Measurements from ENCODE around the gene SKI. TPM values are rescaled to one million over a fixed set of nuclear protein-coding genes. Genes with fewer than 3 reads are reported as not detected.

SKI gene
- total RNA-seq, 2 donors from 2014 or later = 135 to 138 TPM

DNA sequence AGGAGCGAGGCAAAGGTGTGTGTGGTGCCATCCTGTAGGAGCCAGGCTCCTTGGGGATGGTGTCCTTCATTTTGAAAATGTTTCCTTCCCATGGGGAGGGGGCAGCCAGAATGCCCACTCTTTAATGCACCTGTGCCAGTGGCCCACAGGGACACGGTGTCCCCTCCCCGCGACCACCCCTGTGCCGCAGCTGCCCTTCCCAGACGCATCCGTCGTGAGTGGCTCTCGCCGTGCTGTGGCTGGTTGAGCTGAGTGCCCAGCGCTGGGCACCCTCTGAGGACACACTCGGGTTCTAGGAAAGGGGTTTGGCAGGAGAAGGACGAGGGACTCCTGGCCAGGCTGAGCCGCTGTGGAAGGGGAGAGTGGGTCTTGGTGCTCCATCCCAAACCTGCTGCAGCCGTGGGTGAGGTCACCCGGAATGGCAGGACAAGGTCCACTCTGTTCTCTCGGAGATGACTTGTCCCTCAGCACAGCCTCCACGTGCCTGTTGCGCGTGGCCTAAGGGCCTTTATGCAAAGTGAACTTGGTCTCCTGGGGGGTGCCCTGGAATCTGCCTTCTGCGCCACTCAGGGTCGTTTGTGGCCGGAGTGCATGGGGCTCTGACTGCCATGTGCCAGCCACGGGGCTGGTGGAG, 74.3 kb downstream of the SKI start:
- Histone ChIP-seq H3K36me3 (peaks cover 32% of the 10 kb centered on the region), H3K9me3 (no peaks in the 10 kb centered on the region), H3K4me3 (no peak overlapping the region), H3K27me3 (replicated peaks; ENCODE audit: insufficient read depth) (no peaks in the 10 kb centered on the region), H3K4me1 (ENCODE audit: control insufficient read depth in 1 of 2, low read depth in 2 of 2) (peaks cover 35 to 68% of the 10 kb centered on the region in 2 donors), H3K27ac (peak overlapping the region; percentile 63 to 79)
- ATAC-seq (ENCODE audit: insufficient number of reproducible peaks, low FRiP score, low read depth) (no peak), DNase-seq (ENCODE audit: low spot score) (no peak)
- TF ChIP-seq, protein P1, sequence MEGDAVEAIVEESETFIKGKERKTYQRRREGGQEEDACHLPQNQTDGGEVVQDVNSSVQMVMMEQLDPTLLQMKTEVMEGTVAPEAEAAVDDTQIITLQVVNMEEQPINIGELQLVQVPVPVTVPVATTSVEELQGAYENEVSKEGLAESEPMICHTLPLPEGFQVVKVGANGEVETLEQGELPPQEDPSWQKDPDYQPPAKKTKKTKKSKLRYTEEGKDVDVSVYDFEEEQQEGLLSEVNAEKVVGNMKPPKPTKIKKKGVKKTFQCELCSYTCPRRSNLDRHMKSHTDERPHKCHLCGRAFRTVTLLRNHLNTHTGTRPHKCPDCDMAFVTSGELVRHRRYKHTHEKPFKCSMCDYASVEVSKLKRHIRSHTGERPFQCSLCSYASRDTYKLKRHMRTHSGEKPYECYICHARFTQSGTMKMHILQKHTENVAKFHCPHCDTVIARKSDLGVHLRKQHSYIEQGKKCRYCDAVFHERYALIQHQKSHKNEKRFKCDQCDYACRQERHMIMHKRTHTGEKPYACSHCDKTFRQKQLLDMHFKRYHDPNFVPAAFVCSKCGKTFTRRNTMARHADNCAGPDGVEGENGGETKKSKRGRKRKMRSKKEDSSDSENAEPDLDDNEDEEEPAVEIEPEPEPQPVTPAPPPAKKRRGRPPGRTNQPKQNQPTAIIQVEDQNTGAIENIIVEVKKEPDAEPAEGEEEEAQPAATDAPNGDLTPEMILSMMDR (IDR thresholded peaks at IDR 0.05) = no peak

DNA sequence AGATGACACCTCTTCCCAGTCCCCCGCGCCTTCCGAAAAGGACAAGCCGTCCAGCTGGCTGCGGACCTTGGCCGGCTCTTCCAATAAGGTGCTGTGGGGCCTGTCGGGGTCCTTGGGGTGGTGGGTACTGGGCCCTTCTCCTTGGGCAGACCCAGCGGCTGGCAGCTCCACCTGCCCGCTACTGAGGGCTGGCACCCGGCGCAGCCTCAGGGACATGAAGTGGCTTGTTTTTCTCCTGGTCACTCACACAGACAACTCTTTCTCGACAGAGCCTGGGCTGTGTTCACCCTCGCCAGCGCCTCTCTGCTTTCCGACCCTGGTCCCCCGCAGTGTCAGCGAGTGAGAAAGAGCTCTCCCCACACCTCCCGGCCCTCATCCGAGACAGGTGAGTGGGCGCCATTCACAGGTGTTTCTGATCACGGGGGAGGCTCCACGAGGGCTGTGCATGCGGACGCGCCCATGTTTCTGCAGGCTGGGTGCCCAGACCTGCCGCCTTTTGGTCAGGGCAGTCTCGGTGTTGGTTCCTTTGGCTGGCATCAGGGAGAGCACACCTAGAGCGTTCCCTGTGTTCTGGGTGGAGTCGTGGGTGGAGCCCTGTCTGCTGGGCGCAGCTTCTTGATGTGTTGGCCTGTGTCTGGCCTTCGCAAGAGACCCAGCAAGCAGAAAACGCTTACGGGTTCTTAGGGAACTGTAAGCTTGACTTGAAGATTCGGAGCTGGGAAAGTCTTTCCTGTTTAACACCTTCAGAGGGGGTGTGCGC, 75.1 kb downstream of the SKI start:
- no peak for DNase-seq (ENCODE audit: low spot score)
- Histone ChIP-seq H3K36me3 (peaks cover 39% of the 10 kb centered on the region), H3K4me3 (no peak overlapping the region), H3K9me3 (no peaks in the 10 kb centered on the region), H3K4me1 (ENCODE audit: control insufficient read depth in 1 of 2, low read depth in 2 of 2) (peaks cover 35 to 60% of the 10 kb centered on the region in 2 donors), H3K27me3 (replicated peaks; ENCODE audit: insufficient read depth) (no peaks in the 10 kb centered on the region), H3K27ac (no peak overlapping the region)
- no peak for ATAC-seq (ENCODE audit: insufficient number of reproducible peaks, low FRiP score, low read depth)
- TF ChIP-seq, protein P1 (IDR thresholded peaks at IDR 0.05) = no peak

DNA sequence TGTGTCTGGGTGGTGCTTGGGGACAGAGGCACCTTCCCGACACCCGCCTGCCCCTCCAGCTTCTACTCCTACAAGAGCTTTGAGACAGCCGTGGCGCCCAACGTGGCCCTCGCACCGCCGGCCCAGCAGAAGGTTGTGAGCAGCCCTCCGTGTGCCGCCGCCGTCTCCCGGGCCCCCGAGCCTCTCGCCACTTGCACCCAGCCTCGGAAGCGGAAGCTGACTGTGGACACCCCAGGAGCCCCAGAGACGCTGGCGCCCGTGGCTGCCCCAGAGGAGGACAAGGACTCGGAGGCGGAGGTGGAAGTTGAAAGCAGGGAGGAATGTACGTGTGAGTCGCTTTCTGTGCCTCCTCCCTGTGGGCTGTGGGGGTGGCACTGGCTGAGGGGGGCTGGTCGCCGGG, 75.7 kb downstream of the SKI start:
- peaks cover 32 to 54% of the 10 kb centered on the region in 2 donors for H3K4me1 ChIP-seq (ENCODE audit: control insufficient read depth in 1 of 2, low read depth in 2 of 2)
- no peaks in the 10 kb centered on the region for H3K9me3 ChIP-seq
- DNase-seq (ENCODE audit: low spot score) (no peak), ATAC-seq (ENCODE audit: insufficient number of reproducible peaks, low FRiP score, low read depth) (no peak)
- no peak overlapping the region for H3K4me3 ChIP-seq
- peaks cover 45% of the 10 kb centered on the region for H3K36me3 ChIP-seq
- no peak overlapping the region for H3K27ac ChIP-seq
- no peaks in the 10 kb centered on the region for H3K27me3 ChIP-seq (replicated peaks; ENCODE audit: insufficient read depth)
- TF ChIP-seq, protein P1 (IDR thresholded peaks at IDR 0.05) = no peak

DNA sequence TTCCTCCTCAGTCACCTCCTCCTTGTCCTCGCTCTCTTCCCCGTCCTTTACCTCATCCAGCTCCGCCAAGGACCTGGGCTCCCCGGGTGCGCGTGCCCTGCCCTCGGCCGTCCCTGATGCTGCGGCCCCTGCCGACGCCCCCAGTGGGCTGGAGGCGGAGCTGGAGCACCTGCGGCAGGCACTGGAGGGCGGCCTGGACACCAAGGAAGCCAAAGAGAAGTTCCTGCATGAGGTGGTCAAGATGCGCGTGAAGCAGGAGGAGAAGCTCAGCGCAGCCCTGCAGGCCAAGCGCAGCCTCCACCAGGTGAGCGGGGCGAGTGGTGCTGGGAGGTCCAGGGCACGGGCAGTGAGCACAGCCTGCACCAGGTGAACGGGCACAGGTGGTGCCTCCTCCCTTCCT, 76.2 kb downstream of the SKI start:
- no peaks in the 10 kb centered on the region for H3K27me3 ChIP-seq (replicated peaks; ENCODE audit: insufficient read depth)
- H3K27ac ChIP-seq = peak overlapping the region in 1 of 2 donors; percentile 50
- no peaks in the 10 kb centered on the region for H3K9me3 ChIP-seq
- peaks cover 27 to 49% of the 10 kb centered on the region in 2 donors for H3K4me1 ChIP-seq (ENCODE audit: control insufficient read depth in 1 of 2, low read depth in 2 of 2)
- TF ChIP-seq, protein P1 (IDR thresholded peaks at IDR 0.05) = no peak
- no peak for ATAC-seq (ENCODE audit: insufficient number of reproducible peaks, low FRiP score, low read depth)
- H3K4me3 ChIP-seq = no peak overlapping the region
- H3K36me3 ChIP-seq = peaks cover 47% of the 10 kb centered on the region
- no peak for DNase-seq (ENCODE audit: low spot score)

DNA sequence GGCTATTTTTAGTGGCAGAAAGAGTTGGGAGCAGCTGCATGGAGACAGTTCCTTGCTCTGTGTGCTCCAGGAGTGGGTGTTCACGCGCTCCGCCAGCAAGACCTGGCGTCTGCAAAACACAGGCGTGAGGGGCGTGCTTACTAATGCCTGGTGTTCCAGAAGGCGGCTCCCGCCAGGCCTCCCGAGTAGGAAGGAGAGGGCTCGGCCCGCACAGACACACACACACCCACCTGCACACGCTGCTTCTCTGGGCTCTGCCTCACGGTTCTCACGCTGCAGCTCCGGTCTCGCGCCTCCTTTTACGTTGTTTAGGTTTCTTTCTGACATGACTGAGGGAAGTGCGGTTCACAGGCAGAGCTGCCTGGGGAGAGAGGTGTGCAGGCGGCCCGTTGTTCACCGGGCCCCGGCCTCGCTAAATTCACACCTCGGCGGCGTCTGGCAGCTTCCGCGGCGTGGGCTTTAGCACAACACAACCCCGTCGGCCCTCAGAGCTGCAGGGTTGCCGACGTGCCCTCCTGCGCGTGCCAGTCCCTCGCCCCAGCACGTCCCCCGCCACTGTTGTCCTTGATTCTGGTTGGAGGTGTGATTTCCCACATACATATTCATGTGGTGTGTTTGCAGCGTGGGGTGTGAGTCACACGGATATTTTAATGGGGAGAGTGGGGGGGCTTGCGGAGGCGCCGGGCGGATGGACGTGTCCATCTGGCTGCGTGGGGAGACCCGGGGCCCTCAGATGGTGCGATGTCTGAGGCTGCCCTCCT, 77.0 kb downstream of the SKI start:
- Histone ChIP-seq H3K36me3 (peaks cover 47% of the 10 kb centered on the region), H3K4me1 (ENCODE audit: control insufficient read depth in 1 of 2, low read depth in 2 of 2) (peaks cover 20 to 43% of the 10 kb centered on the region in 2 donors), H3K9me3 (no peaks in the 10 kb centered on the region), H3K4me3 (no peak overlapping the region), H3K27me3 (replicated peaks; ENCODE audit: insufficient read depth) (no peaks in the 10 kb centered on the region), H3K27ac (no peak overlapping the region)
- TF ChIP-seq, protein P1 (IDR thresholded peaks at IDR 0.05) = no peak
- no peak for ATAC-seq (ENCODE audit: insufficient number of reproducible peaks, low FRiP score, low read depth)
- DNase-seq (ENCODE audit: low spot score) = no peak

Data from thoracic aorta (tissue), 2 donors.